Dedifferentiated amniotic fluid mesenchymal stem cell (primary cell): ENCODE data around the gene PAK2.
A peak's percentile ranks its signal among the peaks of the same experiment; 100 is the strongest.
"Not testable (repeated sequence)": the region's sequence is repeated elsewhere in the genome, so short reads cannot be mapped to it uniquely, and the experiment has no call there.

ENCODE experiments used
- DNase-seq: peaks from one replicate; pipeline ENCODE4 v3.0.0-alpha.2; 2016; ENCODE audit errors: extremely low spot score

PAK2 gene

GRCh38 chr3:196782511-196782910 is 42.9 kb downstream of the PAK2 start:
- no peak for DNase-seq

- no peak for DNase-seq
Observed at GRCh38 chr3:196788528-196788927, 48.9 kb downstream of the PAK2 start.

GRCh38 chr3:196789885-196790359 is 50.3 kb downstream of the PAK2 start:
- no peak for DNase-seq

GRCh38 chr3:196790636-196791035 is 51.0 kb downstream of the PAK2 start:
- DNase-seq, result no peak

- DNase-seq, result no peak
Observed at GRCh38 chr3:196792771-196793170, 53.1 kb downstream of the PAK2 start.

GRCh38 chr3:196793246-196793645 is 53.6 kb downstream of the PAK2 start:
- peak; percentile 69 for DNase-seq

- no peak for DNase-seq
Observed at GRCh38 chr3:196794467-196794866, 54.8 kb downstream of the PAK2 start.

- DNase-seq, result no peak
Observed at GRCh38 chr3:196796317-196796716, 56.7 kb downstream of the PAK2 start.

GRCh38 chr3:196800742-196801434 is 61.2 kb downstream of the PAK2 start:
- DNase-seq, result no peak

GRCh38 chr3:196803891-196804468 is 64.3 kb downstream of the PAK2 start:
- DNase-seq, result no peak

GRCh38 chr3:196804773-196805172 is 65.1 kb downstream of the PAK2 start:
- no peak for DNase-seq

- no peak for DNase-seq
Observed at GRCh38 chr3:196810963-196811581, 71.4 kb downstream of the PAK2 start.

- DNase-seq, result no peak
Observed at GRCh38 chr3:196812853-196813252, 73.2 kb downstream of the PAK2 start.

GRCh38 chr3:196813903-196814302 is 74.2 kb downstream of the PAK2 start:
- no peak for DNase-seq

- no peak for DNase-seq
Observed at GRCh38 chr3:196821806-196822355, 82.2 kb downstream of the PAK2 start.

- DNase-seq, result not testable (repeated sequence)
Observed at GRCh38 chr3:196829651-196830050, 90.0 kb downstream of the PAK2 start.

- DNase-seq, result no peak
Observed at GRCh38 chr3:196835086-196835485, 95.4 kb downstream of the PAK2 start.

GRCh38 chr3:196836626-196837025 is 97.0 kb downstream of the PAK2 start:
- not testable (repeated sequence) for DNase-seq

GRCh38 chr3:196837819-196838420 is 98.3 kb downstream of the PAK2 start:
- no peak for DNase-seq

- DNase-seq, result not testable (repeated sequence)
Observed at GRCh38 chr3:196839351-196839750, 99.7 kb downstream of the PAK2 start.

GRCh38 chr3:196842567-196843434 is 103.1 kb downstream of the PAK2 start:
- DNase-seq, result no peak
